Measurements from ENCODE around the gene FOXO3B.
A peak's percentile ranks its signal among the peaks of the same experiment; 100 is the strongest.
"Not testable (repeated sequence)": the region's sequence is repeated elsewhere in the genome, so short reads cannot be mapped to it uniquely, and the experiment has no call there.

FOXO3B gene

DNA sequence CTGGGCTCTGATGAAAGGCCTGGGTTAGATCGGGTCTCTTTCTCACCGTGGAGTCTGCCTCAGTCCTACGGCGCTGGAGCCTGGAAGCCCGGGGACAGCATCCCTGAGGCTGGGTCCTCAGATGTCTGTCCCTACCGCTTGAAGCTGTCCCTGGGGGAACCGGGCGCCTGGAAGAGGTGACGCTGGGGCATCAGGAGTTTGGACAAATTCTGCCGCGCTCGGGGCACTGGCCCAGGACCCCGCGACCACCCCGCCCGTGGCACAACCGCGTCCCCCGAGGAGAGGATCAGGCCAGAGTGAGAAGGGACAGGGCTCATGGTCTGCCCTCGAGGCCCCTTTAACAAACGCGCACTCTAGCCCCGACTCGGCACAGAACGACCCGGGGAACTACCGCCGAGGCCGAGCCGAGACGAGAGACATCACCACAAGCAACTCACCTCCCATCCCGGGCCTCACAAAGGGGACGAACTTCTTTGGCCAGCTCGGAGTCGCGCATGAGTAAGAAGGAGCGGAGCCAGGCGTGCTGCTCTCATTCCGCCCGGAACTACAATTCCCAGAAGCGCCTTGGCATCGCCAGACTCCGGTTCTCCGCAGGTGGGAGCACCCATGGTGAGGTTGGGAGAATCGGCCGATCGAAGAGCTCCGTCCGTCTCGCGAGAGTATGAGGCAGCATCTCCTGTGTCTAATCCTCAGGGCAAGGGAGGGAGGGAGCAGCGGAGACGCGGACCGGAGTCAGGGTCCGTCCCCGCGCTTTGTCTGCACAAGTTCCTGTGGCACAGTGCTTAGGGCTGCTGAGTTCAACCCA, at the start of gene FOXO3B:
TSS of gene FOXO3B (minus strand) at position 548 of the 805 bp plus-strand sequence. CDS start 663 bp downstream, outside the sequence.
- DNase-seq (ENCODE audit: low spot score), result peak; percentile 76

DNA sequence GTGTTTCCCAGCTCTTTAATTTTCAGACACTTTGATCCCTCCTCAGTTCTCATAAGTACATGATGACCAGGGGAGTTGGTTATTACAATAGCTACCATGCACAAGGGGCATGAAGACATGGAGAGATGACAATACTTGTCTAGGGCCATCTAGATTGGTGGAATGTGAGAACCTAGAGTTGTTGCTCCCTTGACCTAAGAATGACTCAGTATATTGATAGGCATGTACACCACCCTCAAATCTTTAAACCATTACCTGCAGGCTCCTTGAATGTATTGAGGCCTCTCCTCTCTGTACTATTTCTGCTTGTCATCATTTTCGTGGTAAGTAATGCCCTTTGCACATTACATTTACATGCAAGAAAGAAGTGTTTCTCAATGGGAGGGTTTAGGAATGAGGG, 41.4 kb upstream of the FOXO3B start:
- not testable (repeated sequence) for DNase-seq (ENCODE audit: low spot score)

DNA sequence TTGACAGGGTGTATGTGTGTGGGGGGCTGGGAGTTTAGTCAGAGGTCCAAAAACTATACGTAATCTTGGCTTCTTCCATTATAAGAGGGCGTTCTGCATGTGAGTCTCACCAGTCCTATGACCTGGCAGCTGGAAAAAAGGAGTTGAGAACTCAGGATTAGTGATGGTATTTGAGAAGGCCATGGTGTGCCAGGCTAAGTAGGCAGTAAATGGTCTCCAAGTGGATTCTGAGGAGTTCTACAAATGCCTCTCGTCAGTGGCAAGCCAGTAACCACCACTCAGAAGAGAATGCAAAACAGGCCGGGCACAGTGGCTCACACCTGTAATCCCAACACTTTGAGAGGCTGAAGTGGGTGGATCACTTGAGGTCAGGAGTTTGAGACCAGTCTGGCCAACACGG, 40.5 kb upstream of the FOXO3B start:
- DNase-seq (ENCODE audit: low spot score), result not testable (repeated sequence)

DNA sequence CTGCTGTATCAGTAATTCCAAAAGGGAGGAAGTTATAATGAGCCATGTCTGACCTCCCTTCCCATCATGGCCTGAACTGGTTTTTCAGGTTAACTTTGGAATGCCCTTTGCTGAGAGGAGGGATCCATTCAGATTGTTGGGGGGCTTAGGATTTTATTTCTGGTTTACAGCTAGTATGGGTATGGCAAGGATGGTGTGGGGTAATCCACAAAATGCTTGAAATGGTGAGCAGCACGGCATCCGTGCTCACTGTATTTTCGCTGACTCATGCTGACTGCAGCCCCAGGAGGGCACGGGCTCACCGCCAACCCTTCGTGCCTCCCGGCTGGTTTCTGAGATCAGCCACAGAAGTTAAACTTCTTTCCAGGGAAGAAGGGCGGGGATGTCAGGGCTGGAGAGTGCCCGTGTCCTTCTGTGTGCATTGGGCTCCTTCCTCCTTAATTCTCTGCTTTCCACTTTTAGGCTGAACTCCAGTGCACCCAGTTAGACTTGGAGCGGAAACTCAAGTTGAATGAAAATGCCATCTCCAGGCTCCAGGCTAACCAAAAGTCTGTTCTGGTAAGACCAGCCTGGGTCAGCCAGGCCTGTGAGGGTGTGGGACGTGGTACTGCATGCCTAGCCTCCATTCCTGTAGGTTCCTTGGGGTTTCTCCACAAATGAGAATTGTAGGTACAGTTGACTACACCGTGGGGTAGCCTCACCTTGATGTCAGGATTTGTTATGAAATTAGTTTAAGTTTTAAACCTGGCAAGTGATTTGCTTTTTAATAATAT, 39.8 kb upstream of the FOXO3B start:
- DNase-seq (ENCODE audit: low spot score), result not testable (repeated sequence)

DNA sequence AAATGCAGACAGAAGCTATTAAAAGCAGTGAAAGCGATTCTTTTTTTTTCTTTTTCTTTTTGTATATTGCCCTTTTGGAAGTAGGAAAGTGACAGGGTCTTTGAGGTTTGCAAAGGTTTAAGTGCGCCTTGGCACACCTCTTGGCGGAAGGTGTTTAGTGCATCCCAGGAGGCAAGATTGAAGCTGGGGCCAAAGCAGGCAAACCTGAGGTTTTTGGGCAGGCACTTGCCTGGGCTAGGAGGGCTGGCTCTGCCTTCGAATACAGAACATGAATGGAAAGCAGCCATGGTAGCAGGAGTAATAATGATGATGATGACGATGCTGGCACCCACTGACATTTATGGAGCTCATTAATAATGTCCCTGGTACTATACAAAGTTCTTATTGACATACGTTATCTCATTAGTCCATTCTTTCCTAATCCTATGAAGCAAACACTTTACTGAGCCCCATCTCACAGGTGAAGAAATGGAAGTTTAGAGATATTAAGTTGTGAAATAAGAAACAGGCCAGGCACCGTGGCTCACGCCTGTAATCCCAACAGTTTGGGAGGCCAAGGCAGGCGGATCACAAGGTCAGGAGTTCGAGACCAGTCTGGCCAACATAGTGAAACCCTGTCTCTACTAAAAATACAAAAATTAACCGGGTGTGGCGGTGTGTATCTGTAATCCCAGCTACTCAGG, 37.5 kb upstream of the FOXO3B start:
- not testable (repeated sequence) for DNase-seq (ENCODE audit: low spot score)

DNA sequence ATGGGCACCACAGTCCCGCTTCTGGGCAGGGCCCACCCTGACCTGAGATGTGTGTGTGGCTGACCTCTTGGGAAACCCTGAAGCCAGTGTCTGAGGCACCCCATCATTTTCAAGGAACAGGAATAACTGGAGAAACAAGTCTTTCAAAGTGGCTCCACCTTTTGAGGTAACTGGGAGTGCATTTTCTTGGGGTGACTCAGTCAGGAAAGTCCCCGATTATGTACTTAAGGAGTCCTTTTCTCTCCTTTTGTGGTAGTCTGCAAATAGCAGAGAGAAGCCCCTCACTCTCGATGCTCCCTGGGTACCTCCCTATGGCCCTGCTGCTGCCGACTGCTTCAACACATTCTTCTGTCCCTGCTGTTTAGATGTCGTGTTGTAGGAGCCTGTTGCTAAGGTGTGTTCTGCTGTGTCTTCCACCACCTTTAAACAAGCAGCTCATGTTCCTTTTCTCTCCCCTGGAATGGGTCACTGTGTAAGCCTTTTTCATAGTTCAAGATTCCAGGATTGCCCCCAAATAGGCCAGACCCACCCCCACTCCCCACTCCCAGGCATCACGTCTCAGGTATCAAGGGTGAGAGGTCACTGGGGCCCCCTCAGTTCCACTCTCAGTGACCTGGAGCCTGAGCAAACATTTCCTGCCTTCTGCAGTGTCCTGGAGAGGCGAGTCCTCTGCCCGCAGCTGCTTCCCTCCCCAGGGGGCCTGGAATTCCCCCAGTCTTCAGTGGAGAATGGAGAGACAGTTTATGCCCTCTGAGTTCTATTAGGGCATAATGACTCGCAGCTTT, 36.7 kb upstream of the FOXO3B start:
- DNase-seq (ENCODE audit: low spot score), result not testable (repeated sequence)

DNA sequence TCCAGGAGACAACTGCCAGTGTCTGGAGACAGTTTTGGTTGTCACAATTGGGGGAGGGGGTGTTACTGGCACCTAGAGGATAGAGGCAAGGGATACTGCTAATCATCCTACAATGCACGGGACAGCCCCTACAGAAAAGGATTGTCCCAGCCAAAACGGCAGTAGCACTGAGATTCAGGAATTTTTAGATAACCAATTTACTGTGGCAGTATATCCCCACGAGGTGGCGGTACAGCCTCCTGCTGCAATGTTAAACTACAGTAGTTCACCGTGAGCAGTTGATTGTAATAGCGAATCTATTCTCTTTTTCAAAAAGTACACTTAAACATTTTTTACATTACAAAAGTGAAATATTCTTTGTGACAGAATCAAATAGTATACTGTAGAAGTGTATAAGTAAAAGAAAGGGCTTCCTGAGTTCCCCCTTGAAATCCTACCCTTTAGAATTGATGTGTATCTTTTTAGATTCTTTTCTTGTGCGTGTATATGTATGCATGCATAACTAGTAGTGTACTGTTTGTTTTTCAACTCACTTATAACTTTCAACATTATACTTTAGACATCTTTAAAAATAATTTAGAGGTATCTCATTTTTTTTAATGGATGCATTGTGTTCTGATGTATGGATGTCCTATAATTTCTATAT, 30.4 kb upstream of the FOXO3B start:
- peak; percentile 40 for DNase-seq (ENCODE audit: low spot score)

DNA sequence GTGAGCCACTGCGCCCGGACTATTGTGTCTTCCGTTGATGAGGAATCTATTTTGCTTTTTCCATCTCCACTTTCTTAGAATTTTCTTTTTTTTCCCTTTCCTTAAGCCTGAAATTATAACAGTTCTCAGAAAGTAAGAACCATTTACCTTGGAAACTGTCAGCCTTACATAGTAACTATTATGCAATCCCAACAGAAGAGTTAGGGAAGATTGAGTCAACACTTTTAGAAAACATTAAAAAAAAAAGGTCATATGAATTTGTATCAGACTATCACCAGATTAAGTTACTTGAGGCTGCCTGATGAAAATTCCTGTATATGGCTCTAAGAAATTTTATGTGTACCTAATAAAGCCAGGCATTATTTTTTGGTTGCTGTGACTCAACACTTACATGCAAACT, 26.1 kb upstream of the FOXO3B start:
- not testable (repeated sequence) for DNase-seq (ENCODE audit: low spot score)

DNA sequence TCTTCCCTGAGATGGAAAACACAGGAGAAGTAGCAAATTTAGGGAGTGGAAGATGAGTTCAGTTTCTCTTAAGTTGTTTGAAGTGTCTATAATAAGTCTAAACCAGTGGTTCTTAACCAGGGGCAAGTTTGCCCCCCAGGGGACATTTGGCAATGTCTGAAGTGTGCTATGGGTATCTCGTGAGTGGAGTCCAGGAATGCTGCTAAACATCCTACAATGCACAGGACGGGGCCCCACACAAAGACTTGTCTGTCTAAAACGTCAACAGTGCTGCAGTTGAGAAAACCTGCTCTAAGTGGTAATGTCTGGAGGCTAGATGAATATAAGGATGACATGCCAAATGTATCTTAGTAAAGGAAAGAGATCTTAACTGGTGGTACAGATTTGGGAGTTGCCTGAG, 23.8 kb upstream of the FOXO3B start:
- DNase-seq (ENCODE audit: low spot score), result not testable (repeated sequence)

DNA sequence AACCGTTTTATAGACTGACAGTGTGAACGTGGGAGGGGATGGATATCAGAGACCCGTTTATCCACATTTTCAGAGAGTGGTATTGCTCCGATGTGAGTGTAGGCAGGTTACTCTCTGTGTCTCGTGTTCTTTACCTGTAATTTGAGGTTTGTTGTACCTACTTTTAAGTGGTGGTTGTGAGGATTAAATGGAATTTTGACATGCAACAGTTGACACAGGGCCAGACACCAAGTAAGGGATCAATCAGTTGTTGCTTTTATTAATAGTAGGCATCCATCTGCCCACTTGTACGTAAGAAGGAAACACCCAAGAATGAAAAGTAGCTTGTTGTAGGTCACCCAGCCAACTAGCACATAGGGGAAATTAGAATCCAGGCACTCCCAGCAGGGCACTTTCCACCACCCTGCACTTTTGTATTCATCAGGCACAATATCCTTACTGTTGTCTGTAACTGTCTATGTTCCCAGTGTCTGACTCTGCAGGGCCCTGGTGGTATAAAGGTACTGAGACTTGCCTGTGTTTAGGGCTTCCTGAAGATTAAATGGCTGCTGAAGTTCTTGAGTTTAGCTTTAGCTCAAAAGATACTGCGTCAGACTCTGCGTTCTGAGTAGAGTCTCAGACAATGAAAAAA, 16.5 kb upstream of the FOXO3B start:
- not testable (repeated sequence) for DNase-seq (ENCODE audit: low spot score)

DNA sequence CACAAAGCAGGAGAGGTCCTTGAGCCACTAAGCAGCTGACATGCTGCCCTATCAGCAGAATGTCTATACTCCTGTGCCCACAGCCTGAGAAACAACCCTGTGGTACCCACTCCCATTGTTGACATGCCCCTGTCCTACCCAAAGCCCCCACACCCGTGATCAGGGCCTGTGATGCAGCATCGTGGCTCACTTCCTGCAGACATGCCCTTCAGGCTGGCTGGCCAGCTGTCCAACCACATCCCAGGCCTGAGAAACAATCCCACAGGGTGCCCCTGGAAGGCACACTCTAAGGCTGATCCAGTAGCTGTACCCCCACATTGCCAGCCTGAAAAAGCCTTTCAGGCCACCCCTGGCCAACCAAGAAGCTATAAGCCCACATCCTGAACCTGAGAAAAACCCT, 13.0 kb upstream of the FOXO3B start:
- not testable (repeated sequence) for DNase-seq (ENCODE audit: low spot score)

DNA sequence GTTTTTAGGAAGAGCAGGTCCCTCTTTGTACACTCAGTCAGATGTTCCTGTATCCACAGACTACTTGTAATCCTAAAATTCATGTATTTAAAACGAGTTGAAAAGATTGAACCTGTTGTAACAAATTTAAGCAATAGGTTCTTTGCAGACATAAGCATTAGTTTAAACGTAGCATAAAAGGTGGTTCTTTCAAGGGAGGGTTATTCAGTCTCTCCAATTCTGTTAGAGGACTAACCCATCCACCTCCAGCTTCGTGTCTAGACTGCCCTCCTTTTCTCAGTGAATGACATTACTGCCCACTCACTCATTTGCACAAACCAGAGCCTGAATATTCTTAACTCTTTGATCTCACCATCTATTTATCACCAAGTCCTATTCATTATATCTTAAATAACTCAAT, 554 bp upstream of the FOXO3B start:
- not testable (repeated sequence) for DNase-seq (ENCODE audit: low spot score)

DNA sequence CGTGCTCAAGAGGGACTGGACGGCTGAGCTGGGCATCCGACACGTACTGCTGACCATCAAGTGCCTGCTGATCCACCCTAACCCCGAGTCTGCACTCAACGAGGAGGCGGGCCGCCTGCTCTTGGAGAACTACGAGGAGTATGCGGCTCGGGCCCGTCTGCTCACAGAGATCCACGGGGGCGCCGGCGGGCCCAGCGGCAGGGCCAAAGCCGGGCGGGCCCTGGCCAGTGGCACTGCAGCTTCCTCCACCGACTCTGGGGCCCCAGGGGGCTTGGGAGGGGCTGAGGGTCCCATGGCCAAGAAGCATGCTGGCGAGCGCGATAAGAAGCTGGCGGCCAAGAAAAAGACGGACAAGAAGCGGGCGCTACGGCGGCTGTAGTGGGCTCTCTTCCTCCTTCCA, 4.7 kb downstream of the FOXO3B start:
- not testable (repeated sequence) for DNase-seq (ENCODE audit: low spot score)

DNA sequence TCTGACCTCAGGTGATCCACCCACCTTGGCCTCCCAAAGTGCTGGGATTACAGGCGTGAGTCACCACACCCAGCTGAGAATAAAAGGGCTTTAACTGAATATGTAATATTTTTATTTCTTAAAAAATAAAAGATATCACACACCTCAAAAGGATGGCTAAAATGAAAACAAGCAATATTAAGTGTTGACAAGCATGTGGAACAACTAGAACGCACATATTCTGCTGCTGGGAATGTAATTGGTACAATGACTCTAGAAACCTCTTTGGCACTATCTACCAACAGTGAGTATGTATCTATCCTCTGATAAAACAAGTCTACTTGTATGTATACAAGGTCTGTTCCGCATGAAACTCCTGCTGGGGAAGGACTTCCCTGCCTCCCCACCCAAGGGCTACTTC, 5.2 kb downstream of the FOXO3B start:
- DNase-seq (ENCODE audit: low spot score), result not testable (repeated sequence)

DNA sequence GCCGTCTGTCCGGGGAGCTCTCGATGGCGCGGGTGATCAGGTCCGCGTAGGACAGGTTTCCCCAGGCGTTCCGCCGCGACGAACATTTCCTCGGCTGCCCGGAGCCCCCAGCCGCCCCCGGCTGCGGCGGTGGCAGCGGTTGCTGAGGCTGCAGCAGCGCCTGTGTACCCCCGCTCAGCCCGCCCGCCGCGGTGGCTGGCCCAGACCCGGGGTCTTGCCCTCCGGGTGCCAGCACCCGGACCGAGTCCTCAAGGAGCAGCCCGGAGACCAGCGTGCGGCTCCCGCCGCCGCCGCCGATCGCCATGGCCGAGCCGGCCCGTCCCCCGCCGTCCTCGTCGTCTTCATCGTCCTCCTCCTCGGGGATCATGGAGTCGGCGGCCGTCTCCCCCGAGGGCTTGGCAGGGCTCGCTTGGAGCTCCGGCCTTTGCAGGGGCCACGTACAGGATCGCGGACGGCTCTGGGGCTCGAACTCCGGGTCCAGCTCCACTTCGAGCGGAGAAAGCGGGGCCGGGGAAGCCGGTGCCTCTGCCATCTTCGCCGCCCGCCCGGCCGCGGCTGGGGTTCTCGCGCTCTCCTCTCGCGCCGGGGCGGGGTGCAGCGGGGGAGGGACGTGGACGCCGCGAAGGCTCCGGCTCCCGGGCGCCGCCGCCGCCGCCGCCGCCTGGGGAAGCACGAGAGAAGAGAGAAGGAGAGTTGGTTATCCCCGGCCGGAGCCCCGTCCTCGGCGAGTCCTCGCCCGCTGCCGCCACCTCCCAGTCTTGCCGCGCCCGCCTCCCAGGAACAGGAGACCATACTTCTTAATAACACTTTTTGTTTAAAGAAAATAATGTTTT, 9.5 kb downstream of the FOXO3B start:
- DNase-seq (ENCODE audit: low spot score), result not testable (repeated sequence)

DNA sequence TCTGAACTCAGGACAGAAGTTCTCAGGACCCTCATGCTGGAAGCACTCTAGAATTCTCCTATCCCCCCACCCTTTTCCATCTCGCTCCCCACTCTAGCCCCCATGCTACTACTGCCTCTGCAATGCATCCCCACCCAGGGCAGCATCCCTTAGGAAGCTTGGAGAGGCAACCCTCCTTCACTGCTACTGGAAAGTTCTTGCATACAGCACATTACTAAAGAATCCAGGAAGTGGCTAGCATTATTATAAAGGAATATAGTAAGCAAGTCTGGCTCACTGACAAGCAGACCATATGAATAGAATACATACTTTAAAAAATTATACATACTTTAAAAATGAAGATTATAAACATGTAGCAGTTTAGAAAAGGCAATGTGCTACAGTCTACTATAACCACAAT, 13.5 kb downstream of the FOXO3B start:
- DNase-seq (ENCODE audit: low spot score), result not testable (repeated sequence)

DNA sequence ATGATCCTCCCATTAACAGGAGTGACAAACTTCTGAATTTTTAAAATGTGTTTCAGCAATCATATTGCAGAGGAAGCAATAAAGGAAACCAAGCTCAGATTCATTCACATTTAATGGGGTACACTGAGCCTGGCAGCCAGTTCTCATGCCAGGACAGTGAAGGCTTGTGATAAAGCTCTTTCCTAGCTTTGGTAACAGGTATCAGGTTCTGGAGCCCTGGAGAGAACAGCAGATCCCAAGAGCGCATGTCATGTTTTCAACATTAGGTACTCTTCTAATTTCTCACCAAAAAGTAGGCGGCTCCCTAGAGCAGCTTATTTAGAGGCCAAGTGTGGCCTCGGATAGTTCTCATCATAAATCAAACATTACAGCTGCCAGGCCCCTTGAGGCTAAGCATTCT, 14.6 kb downstream of the FOXO3B start:
- not testable (repeated sequence) for DNase-seq (ENCODE audit: low spot score)

DNA sequence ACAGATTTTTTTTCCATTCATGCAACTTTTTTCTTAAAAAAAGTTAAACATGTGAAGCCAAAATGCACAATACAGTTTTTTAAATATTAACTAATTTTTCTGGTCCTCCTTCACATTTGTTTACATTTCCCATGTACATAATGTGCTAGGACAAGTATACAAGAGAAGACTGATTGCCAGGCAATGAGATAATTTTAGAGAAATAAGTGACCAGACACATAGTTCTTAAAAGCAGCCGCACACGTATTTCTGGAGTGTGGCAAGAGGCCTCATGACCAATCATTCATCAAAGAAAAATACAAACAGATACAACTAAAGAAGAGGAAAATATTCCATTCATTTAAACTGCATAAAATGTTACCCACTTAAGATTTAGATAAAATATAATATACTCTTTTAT, 15.8 kb downstream of the FOXO3B start:
- not testable (repeated sequence) for DNase-seq (ENCODE audit: low spot score)

DNA sequence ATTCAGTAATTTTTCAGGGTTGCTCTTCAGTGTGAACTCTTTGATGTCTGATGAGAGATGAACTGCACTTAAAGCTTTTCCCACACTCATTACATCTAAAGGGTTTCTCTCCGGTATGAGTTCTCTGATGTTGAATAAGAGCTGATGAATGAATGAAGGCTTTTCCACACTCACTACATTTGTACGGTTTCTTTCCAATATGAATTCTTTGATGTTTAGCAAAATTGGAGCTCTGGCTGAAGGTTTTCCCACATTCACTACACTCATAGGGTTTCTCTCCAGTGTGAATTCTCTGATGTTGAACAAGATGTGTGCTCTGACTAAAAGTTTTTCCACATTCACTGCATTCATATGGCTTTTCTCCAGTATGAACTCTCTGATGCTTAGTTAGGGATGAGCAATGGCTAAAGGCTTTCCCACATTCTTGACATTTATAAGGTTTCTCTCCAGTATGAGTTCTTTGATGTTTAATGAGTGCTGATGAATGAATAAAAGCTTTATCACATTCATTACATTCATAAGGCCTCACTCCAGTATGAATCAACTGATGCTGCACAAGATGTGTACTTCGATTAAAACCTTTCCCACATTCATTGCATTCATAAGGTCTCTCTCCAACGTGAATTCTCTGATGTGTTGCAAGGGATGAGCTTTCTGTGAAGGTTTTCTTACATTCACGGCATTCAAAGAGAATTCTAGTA, 20.0 kb downstream of the FOXO3B start:
- not testable (repeated sequence) for DNase-seq (ENCODE audit: low spot score)
